Effector memory CD8-positive, alpha-beta T cell (primary cell): ENCODE data around the gene CD34.
A peak's percentile ranks its signal among the peaks of the same experiment; 100 is the strongest.

Experiments used
- ATAC-seq: fragments of 150-1000 bp; cut with Tn5 transposase; replicated peaks from 2 replicates; pipeline ENCODE4 v1.10.0; 2021; ENCODE audit warnings: mild to moderate bottlenecking, moderate library complexity
- DNase-seq, 3 experiments: peaks; one replicate each; pipeline ENCODE4 v3.0.0; 2021
- H3K27ac Mint-ChIP-seq, 2 donors: one replicate each; pipeline ENCODE4 v1.8.0; 2022; ENCODE audit warnings: mild to moderate bottlenecking in 2 of 2, mixed read lengths in 2 of 2, moderate library complexity in 2 of 2
- H3K27me3 Mint-ChIP-seq, 2 donors: one replicate each; pipeline ENCODE4 v1.8.0; 2022; ENCODE audit warnings: mixed read lengths in 2 of 2
- H3K36me3 Mint-ChIP-seq: one replicate; pipeline ENCODE4 v1.8.0; 2022; ENCODE audit warnings: mild to moderate bottlenecking, moderate library complexity, mixed read lengths; ENCODE audit not compliant: insufficient read depth
- H3K4me1 Mint-ChIP-seq, 2 donors: one replicate each; pipeline ENCODE4 v1.8.0; 2022; ENCODE audit warnings: low read depth in 2 of 2, mixed read lengths in 2 of 2
- H3K4me3 Mint-ChIP-seq, 2 donors: one replicate each; pipeline ENCODE4 v1.8.0; 2022; ENCODE audit warnings: mild to moderate bottlenecking in 2 of 2, mixed read lengths in 2 of 2, moderate library complexity in 2 of 2
- H3K9me3 Mint-ChIP-seq, 2 donors: one replicate each; pipeline ENCODE4 v1.8.0; 2022; ENCODE audit warnings: mixed read lengths in 2 of 2

CD34 gene

DNA sequence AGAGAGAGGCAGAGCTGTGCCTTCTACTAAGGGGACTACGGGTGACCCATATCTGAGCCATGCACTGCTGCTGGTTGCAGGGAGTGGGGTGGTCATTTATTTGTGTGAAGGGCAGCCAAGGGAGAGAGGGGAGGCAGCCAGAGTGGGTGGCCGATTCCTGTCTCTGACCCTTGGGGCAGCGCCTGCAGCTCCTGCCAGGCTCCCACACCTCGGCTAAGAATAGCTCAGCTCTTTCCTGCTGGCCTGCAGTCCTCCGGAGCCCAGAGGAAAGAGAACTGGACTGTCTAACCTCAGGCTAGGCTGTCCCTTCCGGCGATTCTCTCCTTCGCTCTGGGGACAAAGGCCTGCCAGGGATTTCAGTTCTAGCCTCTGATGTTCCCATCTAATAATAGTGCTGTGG lies 11.6 kb upstream of the CD34 start:
- H3K27ac Mint-ChIP-seq = no peak overlapping the region

DNA sequence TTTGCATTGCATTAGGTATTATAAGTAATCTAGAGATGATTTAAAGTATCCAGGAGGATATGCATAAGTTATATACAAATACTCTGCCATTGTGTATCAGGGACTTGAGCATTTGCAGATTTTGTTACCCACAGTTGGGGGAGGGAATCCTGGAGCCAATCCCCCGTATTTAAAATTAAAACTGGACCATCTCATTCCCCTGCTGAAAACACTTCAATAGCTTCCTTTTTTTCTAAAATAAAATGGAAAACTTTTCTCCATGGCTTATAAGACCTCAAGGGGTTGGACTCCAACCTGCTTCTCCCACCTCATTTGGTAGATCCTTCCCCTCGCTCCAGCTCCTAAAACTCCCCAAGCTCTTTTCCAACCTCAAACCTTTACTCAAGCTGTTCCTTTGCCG lies 10.4 kb upstream of the CD34 start:
- Mint-ChIP-seq H3K9me3 (no peaks in the 10 kb centered on the region), H3K27ac (no peak overlapping the region), H3K4me3 (no peak overlapping the region), H3K4me1 (no peaks in the 10 kb centered on the region), H3K36me3 (no peaks in the 10 kb centered on the region), H3K27me3 (peaks cover 56 to 66% of the 10 kb centered on the region in 2 donors)
- DNase-seq (no peak), ATAC-seq (no peak)

More for the DNA sequence above, 11.6 kb upstream of the CD34 start:
- Mint-ChIP-seq H3K27me3 (peaks cover 63% of the 10 kb centered on the region in 2 donors), H3K9me3 (no peaks in the 10 kb centered on the region), H3K4me3 (no peak overlapping the region), H3K4me1 (no peaks in the 10 kb centered on the region), H3K36me3 (no peaks in the 10 kb centered on the region)
- DNase-seq = no peak
- no peak for ATAC-seq

DNA sequence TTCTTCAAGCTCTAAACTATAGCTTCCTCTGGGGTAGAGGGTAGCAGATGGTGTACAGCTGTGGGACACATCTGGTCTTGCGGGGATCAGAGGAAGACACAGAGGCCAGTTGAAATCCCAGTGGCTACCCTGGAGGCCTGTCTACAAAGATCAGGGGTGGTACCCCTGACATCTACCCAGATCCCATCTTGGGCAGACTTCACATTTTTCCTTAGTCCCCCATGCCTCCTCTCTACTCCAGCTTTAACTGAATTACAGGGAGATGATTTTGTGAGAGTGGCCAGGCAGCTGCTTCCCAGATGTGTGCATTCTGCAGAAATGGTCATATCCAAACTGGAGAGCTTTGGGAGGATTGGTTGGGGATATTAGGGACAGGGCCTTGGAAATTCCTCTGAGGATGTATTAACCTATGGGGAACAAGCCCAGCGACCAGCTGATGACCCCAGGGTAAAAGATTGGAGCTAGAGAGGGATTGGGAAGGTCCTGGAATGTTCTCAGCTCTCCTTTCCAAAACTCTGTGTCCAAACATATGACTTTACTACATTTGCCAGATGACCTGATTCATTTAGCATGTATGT lies 9.6 kb upstream of the CD34 start:
- Mint-ChIP-seq H3K9me3 (no peaks in the 10 kb centered on the region), H3K27ac (no peak overlapping the region), H3K27me3 (peaks cover 56 to 66% of the 10 kb centered on the region in 2 donors), H3K36me3 (no peaks in the 10 kb centered on the region), H3K4me3 (no peak overlapping the region), H3K4me1 (no peaks in the 10 kb centered on the region)
- ATAC-seq (no peak), DNase-seq (no peak)

DNA sequence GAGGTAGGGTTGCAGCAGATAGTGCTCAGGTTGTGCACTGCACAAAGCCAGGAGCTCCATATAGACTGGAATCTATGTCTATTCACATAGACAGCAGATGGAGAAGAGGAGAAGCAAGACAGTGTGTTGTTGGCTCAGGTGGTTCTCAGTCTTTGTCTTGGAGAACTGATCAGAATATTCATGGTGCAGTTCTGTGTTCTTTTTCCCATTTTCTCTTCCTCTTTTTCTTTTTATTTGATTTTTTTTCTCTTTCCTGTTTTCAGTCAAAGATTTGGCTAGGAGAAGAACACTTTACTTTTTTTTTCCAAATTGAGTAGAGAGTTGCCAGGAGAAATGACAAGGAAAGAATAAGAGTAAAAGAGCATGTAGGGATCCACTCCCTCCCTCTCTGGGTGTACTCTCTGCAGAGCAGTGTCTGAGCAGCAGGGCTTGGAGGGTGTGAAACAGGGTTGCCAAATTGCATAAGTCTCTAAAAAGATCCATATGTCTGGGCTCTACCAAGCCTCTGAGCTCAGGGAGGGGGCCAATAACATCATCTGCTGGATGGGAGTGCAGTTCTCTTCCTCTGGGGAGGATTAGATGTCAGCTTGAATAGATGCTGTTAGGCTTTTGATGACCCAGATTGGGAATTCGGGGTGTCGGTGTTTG lies 8.7 kb upstream of the CD34 start:
- H3K9me3 Mint-ChIP-seq = no peaks in the 10 kb centered on the region
- no peaks in the 10 kb centered on the region for H3K36me3 Mint-ChIP-seq
- no peaks in the 10 kb centered on the region for H3K4me1 Mint-ChIP-seq
- H3K27ac Mint-ChIP-seq = no peak overlapping the region
- no peak for ATAC-seq
- H3K27me3 Mint-ChIP-seq = peaks cover 57 to 73% of the 10 kb centered on the region in 2 donors
- DNase-seq = no peak
- H3K4me3 Mint-ChIP-seq = no peak overlapping the region

DNA sequence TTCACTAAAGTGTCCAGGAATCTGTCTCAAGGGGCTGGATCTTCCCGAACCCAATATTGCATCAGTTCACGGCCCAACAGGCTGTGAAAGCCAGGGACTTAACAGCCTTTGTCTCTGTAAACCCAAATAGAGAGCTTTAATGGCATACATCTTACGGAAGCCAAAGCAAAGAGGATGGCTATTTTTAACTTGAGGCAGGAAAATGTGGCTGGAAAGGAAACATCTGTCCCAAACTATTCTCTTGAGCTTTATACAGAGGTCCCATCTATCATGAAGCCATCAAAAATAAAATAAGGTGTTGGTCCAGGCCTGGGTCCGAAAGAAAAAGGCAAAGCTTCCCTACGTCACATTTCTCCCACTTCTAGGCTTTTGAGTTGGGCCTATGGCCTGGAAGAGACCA lies 7.7 kb upstream of the CD34 start:
- Mint-ChIP-seq H3K27me3 (peaks cover 59 to 80% of the 10 kb centered on the region in 2 donors), H3K27ac (no peak overlapping the region), H3K36me3 (no peaks in the 10 kb centered on the region), H3K9me3 (no peaks in the 10 kb centered on the region), H3K4me1 (no peaks in the 10 kb centered on the region), H3K4me3 (no peak overlapping the region)
- ATAC-seq = no peak
- no peak for DNase-seq

DNA sequence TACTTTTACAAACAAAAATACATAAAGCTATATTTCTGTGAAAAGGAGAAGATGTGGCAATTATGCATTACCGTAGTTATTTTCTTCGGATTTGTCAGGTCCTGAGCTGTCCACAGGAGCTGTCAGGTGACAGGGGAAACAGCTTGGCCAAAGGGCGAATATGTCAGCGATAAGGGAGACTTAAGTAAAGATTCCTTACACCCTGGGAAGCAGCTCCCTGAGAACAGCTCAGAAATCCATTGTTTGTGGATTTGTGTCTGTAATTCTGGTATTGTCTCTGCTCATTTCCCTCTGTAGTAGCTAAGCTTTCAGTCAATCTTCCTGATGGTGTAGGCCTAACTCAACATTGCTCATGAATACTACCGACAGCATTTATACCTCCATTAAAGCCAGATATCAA lies 7.1 kb upstream of the CD34 start:
- DNase-seq (no peak), ATAC-seq (no peak)
- H3K27me3 Mint-ChIP-seq = peaks cover 58 to 80% of the 10 kb centered on the region in 2 donors
- no peaks in the 10 kb centered on the region for H3K36me3 Mint-ChIP-seq
- H3K4me1 Mint-ChIP-seq = no peaks in the 10 kb centered on the region
- H3K4me3 Mint-ChIP-seq = no peak overlapping the region
- H3K27ac Mint-ChIP-seq = no peak overlapping the region
- no peaks in the 10 kb centered on the region for H3K9me3 Mint-ChIP-seq

DNA sequence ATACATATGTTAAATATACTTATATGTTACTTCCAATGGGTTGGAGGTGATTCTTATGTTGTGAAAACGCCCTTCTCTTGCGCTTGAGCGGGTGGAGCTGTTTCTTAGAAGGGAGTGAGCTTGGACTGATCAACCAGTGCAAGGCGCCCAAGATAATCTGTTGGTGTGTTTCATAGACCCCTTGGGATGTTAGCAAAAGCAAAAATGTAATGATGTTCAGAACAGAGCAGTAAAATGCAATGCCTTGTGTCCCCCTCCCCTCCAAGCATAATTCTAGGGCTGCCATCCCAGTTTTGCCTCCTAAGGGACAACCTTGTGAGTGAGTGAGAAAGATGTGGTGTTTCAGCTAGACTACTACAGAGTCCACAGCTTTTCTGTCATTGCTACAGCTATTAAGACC lies 6.2 kb upstream of the CD34 start:
- Mint-ChIP-seq H3K4me1 (no peaks in the 10 kb centered on the region), H3K36me3 (no peaks in the 10 kb centered on the region), H3K9me3 (no peaks in the 10 kb centered on the region), H3K4me3 (no peak overlapping the region), H3K27me3 (peaks cover 59 to 80% of the 10 kb centered on the region in 2 donors), H3K27ac (no peak overlapping the region)
- ATAC-seq = no peak
- no peak for DNase-seq

DNA sequence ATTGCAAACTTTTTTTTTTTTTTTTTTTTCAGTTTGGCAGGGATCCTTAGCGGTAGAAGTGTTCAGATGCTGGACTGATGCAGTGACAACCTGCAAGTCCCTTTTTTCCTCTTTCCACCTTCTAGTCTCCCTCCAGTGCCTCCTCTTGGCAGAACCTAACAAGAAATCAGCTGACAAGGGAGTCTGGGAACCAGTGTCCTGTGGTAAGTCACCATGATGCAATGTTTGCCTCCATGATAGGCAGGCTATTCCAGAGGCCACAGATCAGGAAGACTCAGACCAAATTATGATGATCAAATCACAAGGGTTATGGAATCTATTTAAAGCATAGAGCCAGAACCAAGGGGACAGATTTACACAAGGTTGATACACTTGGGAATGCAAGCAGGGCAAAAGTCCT lies 3.0 kb upstream of the CD34 start:
- no peak overlapping the region for H3K27ac Mint-ChIP-seq
- H3K4me1 Mint-ChIP-seq = peaks cover 7 to 15% of the 10 kb centered on the region in 2 donors
- no peak overlapping the region for H3K4me3 Mint-ChIP-seq
- no peaks in the 10 kb centered on the region for H3K36me3 Mint-ChIP-seq
- DNase-seq (no peak), ATAC-seq (no peak)
- peaks cover 61 to 80% of the 10 kb centered on the region in 2 donors for H3K27me3 Mint-ChIP-seq
- no peaks in the 10 kb centered on the region for H3K9me3 Mint-ChIP-seq

DNA sequence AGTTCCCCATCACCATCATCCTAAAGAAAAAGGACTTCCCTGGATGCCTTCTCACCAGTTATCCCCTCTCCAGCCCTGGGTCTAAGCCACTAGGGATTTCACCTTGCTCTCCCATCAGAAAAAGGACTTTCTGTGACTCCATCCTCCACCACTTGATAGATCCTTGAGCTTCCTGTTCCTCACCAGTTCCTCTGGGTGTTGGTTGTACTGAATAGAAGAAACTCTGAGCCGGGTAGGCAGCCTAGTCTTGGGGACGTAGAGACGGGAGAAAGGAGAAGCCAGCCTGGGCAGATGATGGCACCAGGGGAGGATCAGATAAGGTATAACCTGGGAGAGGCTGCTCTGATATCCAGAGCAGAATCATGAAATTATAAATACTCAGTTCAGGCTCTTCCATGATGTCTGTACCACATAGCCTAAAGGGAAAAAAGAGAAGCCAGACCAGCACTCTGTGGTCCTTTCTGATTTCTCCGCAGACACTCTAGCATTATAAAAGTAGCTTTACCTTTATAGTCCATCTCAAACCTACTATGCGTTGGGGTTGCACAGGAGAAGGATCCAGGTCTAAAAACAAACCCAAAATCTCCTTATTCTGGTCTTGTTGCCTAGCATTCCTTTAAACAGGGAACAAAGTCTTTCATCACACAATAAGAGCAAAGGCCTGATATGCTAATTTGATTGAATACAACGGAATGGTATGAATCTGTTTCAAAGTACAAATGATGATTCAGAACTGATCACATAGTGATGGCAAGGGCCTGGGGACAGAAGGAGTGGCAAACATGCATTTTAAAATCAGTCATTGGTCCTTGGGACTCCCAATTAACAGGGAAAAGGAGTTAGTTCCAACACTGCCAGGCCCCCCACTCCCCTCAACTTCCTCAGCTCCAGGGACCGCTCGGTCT lies 1.2 kb upstream of the CD34 start:
- Mint-ChIP-seq H3K27ac (no peak overlapping the region), H3K4me1 (peaks cover 7 to 15% of the 10 kb centered on the region in 2 donors), H3K9me3 (no peaks in the 10 kb centered on the region), H3K4me3 (peak overlapping the region; percentile 41 to 59), H3K27me3 (peaks cover 68 to 81% of the 10 kb centered on the region in 2 donors), H3K36me3 (no peaks in the 10 kb centered on the region)
- ATAC-seq = no peak
- DNase-seq = no peak

DNA sequence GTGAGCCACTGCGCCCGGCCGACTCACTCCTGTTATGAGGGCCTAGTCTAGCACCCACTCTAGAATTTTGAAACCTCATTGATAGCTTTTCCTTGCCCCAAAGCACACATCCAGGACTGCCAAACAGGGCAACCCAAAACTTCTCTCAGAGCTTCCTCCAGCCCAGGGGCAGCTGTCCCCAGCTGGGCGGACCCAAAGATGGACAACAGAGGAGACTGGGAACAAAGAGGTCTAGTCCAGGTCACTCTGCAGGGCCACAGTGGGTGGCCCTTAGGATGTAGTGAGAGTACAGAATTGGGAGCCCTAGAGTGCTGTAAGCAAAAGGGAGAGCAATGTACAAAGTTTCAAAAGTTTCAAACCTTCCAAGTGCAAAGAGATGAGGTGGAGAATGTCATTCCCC lies 1.2 kb downstream of the CD34 start:
- Mint-ChIP-seq H3K27me3 (peaks cover 64 to 79% of the 10 kb centered on the region in 2 donors), H3K36me3 (no peaks in the 10 kb centered on the region), H3K9me3 (no peaks in the 10 kb centered on the region), H3K27ac (no peak overlapping the region), H3K4me3 (peak overlapping the region in 1 of 2 donors; percentile 4), H3K4me1 (peaks cover 7 to 15% of the 10 kb centered on the region in 2 donors)
- ATAC-seq = no peak
- no peak for DNase-seq

DNA sequence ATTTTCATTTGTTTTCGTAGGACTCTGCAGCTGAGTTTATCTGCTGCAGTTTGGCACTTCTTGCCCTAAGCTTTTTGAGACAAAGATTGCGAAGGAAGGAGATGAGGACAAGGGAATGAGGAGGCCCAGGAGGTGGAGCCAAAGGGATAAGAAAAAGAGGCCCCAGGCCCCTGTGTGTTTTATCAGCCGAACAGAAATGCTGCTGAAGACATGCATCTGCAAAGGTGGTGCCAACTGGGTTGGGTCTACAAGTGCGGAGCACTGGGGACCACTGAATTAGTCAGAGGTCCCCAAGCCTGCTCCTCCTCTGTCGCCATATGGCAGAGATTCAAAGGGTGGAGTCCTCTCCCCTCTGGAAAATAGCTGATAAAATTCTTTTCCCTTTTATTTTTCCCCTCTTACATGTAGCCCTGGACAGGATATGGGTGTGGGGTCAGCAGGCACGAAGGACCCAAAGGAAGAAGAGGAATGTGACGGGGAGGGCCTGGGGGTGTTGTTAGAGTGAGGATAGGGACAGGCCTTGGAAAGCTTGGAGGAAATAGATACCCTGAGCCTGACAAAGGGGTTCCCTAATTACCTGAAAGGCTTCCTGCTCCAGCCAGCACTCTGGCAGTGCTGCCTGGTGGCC lies 2.7 kb downstream of the CD34 start:
- H3K9me3 Mint-ChIP-seq = no peaks in the 10 kb centered on the region
- DNase-seq (no peak), ATAC-seq (no peak)
- no peak overlapping the region for H3K4me3 Mint-ChIP-seq
- H3K27me3 Mint-ChIP-seq = peaks cover 52 to 65% of the 10 kb centered on the region in 2 donors
- H3K36me3 Mint-ChIP-seq = no peaks in the 10 kb centered on the region
- H3K27ac Mint-ChIP-seq = no peak overlapping the region
- H3K4me1 Mint-ChIP-seq = peaks cover 7 to 15% of the 10 kb centered on the region in 2 donors

DNA sequence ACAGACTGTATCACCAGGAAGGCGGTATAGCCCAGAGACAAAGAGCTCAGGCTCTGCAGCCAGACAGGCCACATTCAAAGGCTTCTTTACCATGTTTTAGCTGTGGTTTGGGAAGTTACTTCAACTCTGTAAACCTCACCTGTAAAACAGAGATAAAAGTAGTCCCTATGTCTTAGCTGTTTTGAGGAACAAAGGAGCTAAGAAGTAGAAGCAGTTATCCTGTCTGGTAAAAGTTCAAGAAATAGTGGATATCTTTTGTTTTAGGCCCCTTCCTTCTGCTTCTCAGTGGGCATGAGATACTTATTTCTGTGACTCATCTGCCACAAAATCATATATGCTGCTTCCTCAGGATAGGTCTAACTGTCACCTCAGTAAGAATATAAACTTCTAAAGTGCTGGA lies 6.5 kb downstream of the CD34 start:
- Mint-ChIP-seq H3K4me3 (no peak overlapping the region), H3K36me3 (no peaks in the 10 kb centered on the region), H3K4me1 (peaks cover 0 to 4% of the 10 kb centered on the region in 2 donors), H3K9me3 (no peaks in the 10 kb centered on the region), H3K27ac (no peak overlapping the region), H3K27me3 (peaks cover 19 to 26% of the 10 kb centered on the region in 2 donors)
- no peak for DNase-seq
- no peak for ATAC-seq

DNA sequence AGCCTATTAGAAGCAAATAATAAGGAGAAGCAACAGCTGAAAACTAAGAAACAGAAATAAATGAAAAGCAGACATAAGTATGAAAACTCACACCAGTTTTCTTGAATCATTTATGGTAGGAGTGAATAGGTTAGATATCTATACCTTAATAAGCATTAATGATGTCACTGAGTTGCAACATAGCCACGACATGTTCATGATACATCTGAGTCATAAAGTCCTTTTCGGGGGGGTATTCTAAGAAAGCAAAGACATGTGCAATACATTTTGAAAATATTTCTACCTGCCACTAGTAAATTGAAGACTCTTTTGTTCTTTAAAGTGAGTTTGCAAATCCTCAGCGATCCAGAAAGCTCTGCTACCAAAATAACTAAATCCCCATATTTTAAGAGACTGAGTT lies 7.2 kb downstream of the CD34 start:
- Mint-ChIP-seq H3K36me3 (no peaks in the 10 kb centered on the region), H3K4me1 (peaks cover 0 to 4% of the 10 kb centered on the region in 2 donors), H3K9me3 (no peaks in the 10 kb centered on the region), H3K27ac (no peak overlapping the region), H3K4me3 (no peak overlapping the region), H3K27me3 (peaks cover 13 to 20% of the 10 kb centered on the region in 2 donors)
- no peak for ATAC-seq
- no peak for DNase-seq
